Subcutaneous adipose tissue (tissue), 4 donors: ENCODE results near the gene GARIN5B. TPM values are rescaled to one million over a fixed set of nuclear protein-coding genes. Genes with fewer than 3 reads are reported as not detected.

ENCODE experiments used
- total RNA-seq, 4 donors: library from RNA; depleted of rRNA; stranded (reverse); fragments of >200 nt; gene quantifications; one replicate each; pipeline ENCODE4 v1.1.0, GENCODE V29; 2016
- TF ChIP-seq, protein P1 (sequence below): fragments of 450-650 bp; IDR thresholded peaks from one replicate; pipeline ENCODE4 v1.5.1; 2016; ENCODE audit warnings: low read depth, mild to moderate bottlenecking, control low read depth, antibody characterized with exemption, moderate library complexity

GARIN5B gene
- total RNA-seq, 4 donors from 2014 or later: not detected

- TF ChIP-seq, protein P1, sequence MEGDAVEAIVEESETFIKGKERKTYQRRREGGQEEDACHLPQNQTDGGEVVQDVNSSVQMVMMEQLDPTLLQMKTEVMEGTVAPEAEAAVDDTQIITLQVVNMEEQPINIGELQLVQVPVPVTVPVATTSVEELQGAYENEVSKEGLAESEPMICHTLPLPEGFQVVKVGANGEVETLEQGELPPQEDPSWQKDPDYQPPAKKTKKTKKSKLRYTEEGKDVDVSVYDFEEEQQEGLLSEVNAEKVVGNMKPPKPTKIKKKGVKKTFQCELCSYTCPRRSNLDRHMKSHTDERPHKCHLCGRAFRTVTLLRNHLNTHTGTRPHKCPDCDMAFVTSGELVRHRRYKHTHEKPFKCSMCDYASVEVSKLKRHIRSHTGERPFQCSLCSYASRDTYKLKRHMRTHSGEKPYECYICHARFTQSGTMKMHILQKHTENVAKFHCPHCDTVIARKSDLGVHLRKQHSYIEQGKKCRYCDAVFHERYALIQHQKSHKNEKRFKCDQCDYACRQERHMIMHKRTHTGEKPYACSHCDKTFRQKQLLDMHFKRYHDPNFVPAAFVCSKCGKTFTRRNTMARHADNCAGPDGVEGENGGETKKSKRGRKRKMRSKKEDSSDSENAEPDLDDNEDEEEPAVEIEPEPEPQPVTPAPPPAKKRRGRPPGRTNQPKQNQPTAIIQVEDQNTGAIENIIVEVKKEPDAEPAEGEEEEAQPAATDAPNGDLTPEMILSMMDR: no peak
Observed at GRCh38 chr19:55385724-55386492, 22.8 kb upstream of the GARIN5B start, which contains the start of gene RPL28. Gene RPL28 (plus strand): TSS chr19:55385932. CDS start chr19:55386358, 426 bp downstream.

DNA sequence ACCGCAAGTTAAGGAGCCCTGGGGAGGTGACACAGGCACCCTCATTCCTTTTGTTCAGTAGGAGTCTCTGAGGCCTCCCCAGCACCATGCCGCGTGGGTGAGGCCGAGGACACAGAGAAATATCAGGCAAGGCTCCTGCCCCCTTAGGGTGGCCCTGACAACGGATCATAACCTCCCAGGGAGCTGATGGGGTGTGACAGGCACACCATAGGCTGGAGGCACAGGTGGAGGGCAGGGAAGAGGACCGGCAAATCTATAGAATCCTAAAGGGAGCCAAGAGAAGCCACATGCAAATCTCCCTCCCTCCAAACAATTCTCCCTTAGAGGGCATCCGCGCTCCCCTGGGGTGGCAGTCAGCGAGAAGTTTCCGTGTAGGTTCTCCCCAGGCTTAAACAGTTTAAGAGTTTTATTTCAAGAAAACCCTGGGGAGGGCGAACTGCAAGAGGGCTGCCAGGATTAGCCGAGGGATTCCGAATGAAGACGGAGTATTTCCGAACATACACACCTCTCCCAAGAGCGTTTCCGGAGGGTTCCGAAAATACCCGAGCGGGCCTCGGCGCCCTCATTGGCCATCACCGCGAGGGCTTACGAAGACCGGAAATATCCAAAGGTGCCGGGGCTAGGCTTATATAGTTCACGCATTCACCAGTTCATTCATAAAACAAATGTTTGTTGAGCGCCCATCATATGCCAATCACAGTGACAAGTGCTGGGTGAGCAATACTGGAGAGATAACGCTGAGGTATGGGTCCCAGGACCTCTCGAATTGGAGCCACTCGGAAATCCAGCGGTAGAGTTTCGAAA is 22.1 kb upstream of the GARIN5B start:
- TF ChIP-seq, protein P1: peak; percentile 20

GRCh38 chr19:55384131-55384919 is 21.3 kb upstream of the GARIN5B start, which contains the start of gene TMEM238:
Gene TMEM238 (minus strand): TSS chr19:55384292. CDS start chr19:55384259, 33 bp downstream.
- TF ChIP-seq, protein P1: no peak

- TF ChIP-seq, protein P1: no peak
Observed at GRCh38 chr19:55383279-55384130, 20.4 kb upstream of the GARIN5B start.

GRCh38 chr19:55382522-55383054 is 19.5 kb upstream of the GARIN5B start:
- TF ChIP-seq, protein P1: no peak

DNA sequence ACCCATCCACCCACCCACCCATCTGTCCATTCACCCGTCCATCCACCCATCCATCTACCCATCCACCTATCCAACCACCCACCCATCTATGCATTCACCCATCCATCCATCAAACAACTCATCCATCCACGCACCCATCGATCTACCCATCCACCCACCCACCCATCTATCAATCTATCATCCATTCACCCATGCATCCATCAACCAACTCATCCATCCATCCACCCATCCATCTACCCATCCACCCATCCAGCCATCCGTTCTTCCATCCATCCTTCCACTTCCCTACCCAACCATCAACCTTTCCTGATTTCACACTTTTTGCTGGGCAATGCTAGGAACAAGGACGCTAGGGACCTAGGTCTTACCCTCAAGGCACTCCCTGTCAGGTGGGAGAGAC is 19.0 kb upstream of the GARIN5B start:
- TF ChIP-seq, protein P1: no peak
